ENCODE results near the gene MYOZ3. TPM values are rescaled to one million over a fixed set of nuclear protein-coding genes. Genes with fewer than 3 reads are reported as not detected.

Gene MYOZ3
- total RNA-seq, 1 experiment from 2014 or later: not detected

GRCh38 chr5:150653762-150654556 lies 7.1 kb upstream of the MYOZ3 start:
- ChIA-PET POLR2A (ENCODE audit: unreplicated experiment) (no interaction called here), CTCF (interaction anchor here (0.6 kb wide), 2 partner anchors 43 to 82 kb away, joined by 3 to 5 read pairs; no protein-coding TSS in a partner anchor)
- no peaks in the 10 kb centered on the region for H3K9me2 ChIP-seq (ENCODE audit: insufficient read depth)
- no peak for TF ChIP-seq EZH2 (IDR thresholded peaks at IDR 0.05; ENCODE audit: low read depth)
- H3K9me3 ChIP-seq (ENCODE audit: insufficient read depth, low read depth): no peaks in the 10 kb centered on the region
- H3K27ac ChIP-seq: no peak overlapping the region
- intact Hi-C loops (cut with micrococcal nuclease; ENCODE audit: unreplicated experiment): loop anchor here (5.0 kb wide), 1 partner anchor 37 kb away; no protein-coding TSS in a partner anchor
- BruUV-seq (replicated peaks): no TSS peak
- no peak for DNase-seq
- 0 out of 2 replicates have a peak, but pooled peaks cover 9% of the 10 kb centered on the region for H3K4me1 ChIP-seq (replicated peaks; ENCODE audit: insufficient read depth)
- no peaks in the 10 kb centered on the region for H3K36me3 ChIP-seq (ENCODE audit: low read depth)
- no peaks in the 10 kb centered on the region for H3K79me2 ChIP-seq (ENCODE audit: low read depth)
- peaks cover 6% of the 10 kb centered on the region; the same call in 1 of the 2 replicates for H3F3A ChIP-seq (ENCODE audit: insufficient read depth, low read depth)
- H3K27me3 ChIP-seq (ENCODE audit: insufficient read depth, low read depth): no peaks in the 10 kb centered on the region
- H3K4me3 ChIP-seq: no peak overlapping the region
- H2AFZ ChIP-seq: no peak overlapping the region
- no peaks in the 10 kb centered on the region for H4K20me1 ChIP-seq (ENCODE audit: insufficient read depth)
- H3K4me2 ChIP-seq: no peak overlapping the region

GRCh38 chr5:150655221-150655620 lies 5.8 kb upstream of the MYOZ3 start:
- H3K36me3 ChIP-seq (ENCODE audit: low read depth): no peaks in the 10 kb centered on the region
- no peak overlapping the region for H3K4me3 ChIP-seq
- intact Hi-C loops (cut with micrococcal nuclease; ENCODE audit: unreplicated experiment): loop anchor here (5.0 kb wide), 1 partner anchor 198 kb away; no protein-coding TSS in a partner anchor
- DNase-seq: no peak
- no peak overlapping the region for H3K4me2 ChIP-seq
- BruUV-seq (replicated peaks): no TSS peak
- H3K4me1 ChIP-seq (replicated peaks; ENCODE audit: insufficient read depth): 0 out of 2 replicates have a peak, but pooled peaks cover 9% of the 10 kb centered on the region
- no peak overlapping the region for H2AFZ ChIP-seq
- POLR2A ChIA-PET (ENCODE audit: unreplicated experiment): no interaction called here
- H3K27ac ChIP-seq: no peak overlapping the region
- no peaks in the 10 kb centered on the region for H3K9me3 ChIP-seq (ENCODE audit: insufficient read depth, low read depth)
- no peaks in the 10 kb centered on the region for H3K79me2 ChIP-seq (ENCODE audit: low read depth)
- no peaks in the 10 kb centered on the region for H3K9me2 ChIP-seq (ENCODE audit: insufficient read depth)
- H4K20me1 ChIP-seq (ENCODE audit: insufficient read depth): no peaks in the 10 kb centered on the region
- CTCF ChIA-PET: interaction anchor here (0.6 kb wide), 1 partner anchor 10 kb away, joined by 3 read pairs; no protein-coding TSS in a partner anchor
- peaks cover 6% of the 10 kb centered on the region; the same call in 1 of the 2 replicates for H3F3A ChIP-seq (ENCODE audit: insufficient read depth, low read depth)
- TF ChIP-seq CTCF (conservative IDR thresholded peaks at IDR 0.05): no peak
- no peak for TF ChIP-seq EZH2 (IDR thresholded peaks at IDR 0.05; ENCODE audit: low read depth)
- H3K27me3 ChIP-seq (ENCODE audit: insufficient read depth, low read depth): no peaks in the 10 kb centered on the region

GRCh38 chr5:150656191-150657132 lies 4.6 kb upstream of the MYOZ3 start:
- no peak overlapping the region for H3K27ac ChIP-seq
- POLR2A ChIA-PET (ENCODE audit: unreplicated experiment): no interaction called here
- intact Hi-C loops (cut with micrococcal nuclease; ENCODE audit: unreplicated experiment): loop anchor here (1.0 to 5.0 kb wide), 2 partner anchors 93 to 199 kb away; no protein-coding TSS in a partner anchor

More at GRCh38 chr5:150656191-150657132, 4.6 kb upstream of the MYOZ3 start:
- Histone ChIP-seq H3K9me3 (ENCODE audit: insufficient read depth, low read depth) (no peaks in the 10 kb centered on the region), H2AFZ (peak overlapping the region; percentile 86), H3K9me2 (ENCODE audit: insufficient read depth) (no peaks in the 10 kb centered on the region), H3F3A (ENCODE audit: insufficient read depth, low read depth) (peaks cover 5% of the 10 kb centered on the region; the same call in 1 of the 2 replicates), H3K36me3 (ENCODE audit: low read depth) (no peaks in the 10 kb centered on the region), H3K4me1 (replicated peaks; ENCODE audit: insufficient read depth) (0 out of 2 replicates have a peak, but pooled peaks cover 3% of the 10 kb centered on the region), H3K27me3 (ENCODE audit: insufficient read depth, low read depth) (peaks cover 4% of the 10 kb centered on the region; the same call in 1 of the 2 replicates), H3K79me2 (ENCODE audit: low read depth) (no peaks in the 10 kb centered on the region), H3K4me3 (peak overlapping the region; percentile 58; the same call in 1 of the 2 replicates), H3K4me2 (peak overlapping the region; percentile 90), H4K20me1 (ENCODE audit: insufficient read depth) (no peaks in the 10 kb centered on the region)
- DNase-seq: peak in 1 of 2 experiments; percentile 80
- CTCF ChIA-PET: interaction anchor here (0.6 to 0.7 kb wide), 2 partner anchors 25 to 200 kb away, joined by 3 to 7 read pairs; no protein-coding TSS in a partner anchor
- TSS peak; percentile 26 for BruUV-seq (replicated peaks)
- TF ChIP-seq EZH2 (IDR thresholded peaks at IDR 0.05; ENCODE audit: low read depth): no peak
- peak; percentile 65 for TF ChIP-seq CTCF (conservative IDR thresholded peaks at IDR 0.05)
